H1 (cell line): ENCODE results near the gene OR4D11. TPM values are rescaled to one million over a fixed set of nuclear protein-coding genes. Genes with fewer than 3 reads are reported as not detected.

Experiments used
- CTCF ChIA-PET: fragments of 300-600 bp; sonication (Branson Sonifier 250); formaldehyde crosslinking; loops from one replicate; lab custom pipeline; 2021; ENCODE audit not compliant: partially characterized antibody; lab: Charles Lee
- POLR2A ChIA-PET: fragments of 300-600 bp; sonication (Branson Sonifier 250); formaldehyde crosslinking; loops from one replicate; lab custom pipeline; 2021; ENCODE audit warnings: inconsistent platforms; ENCODE audit not compliant: partially characterized antibody; lab: Charles Lee
- DNase-seq, 2 experiments: peaks; one replicate each; pipeline versions ENCODE4 v3.0.0 to v3.0.0-alpha.2; 2010 to 2022; ENCODE audit warnings: low spot score in 2 of 2, low read depth in 1 of 2, mixed read lengths in 1 of 2
- FAIRE-seq: peaks from 2 replicates; lab custom pipeline; 2011; peaks lifted over from hg19 to GRCh38; lab: Jason Lieb, UNC
- H2AFZ ChIP-seq: 2 replicates; pipeline ENCODE4 v1.8.1; 2012; ENCODE audit warnings: low read length, inconsistent platforms
- H2AK5ac ChIP-seq: 2 replicates; pipeline ENCODE4 v1.6.1; 2013; ENCODE audit warnings: low read depth, low read length
- H2BK120ac ChIP-seq: replicated peaks from 2 replicates; pipeline ENCODE3; 2013; ENCODE audit warnings: low read depth, low read length, inconsistent platforms
- H2BK12ac ChIP-seq: 2 replicates; pipeline ENCODE4 v1.6.1; 2013; ENCODE audit warnings: low read depth, low read length
- H2BK15ac ChIP-seq: 2 replicates; pipeline ENCODE4 v1.6.1; 2013; ENCODE audit warnings: low read length
- H2BK20ac ChIP-seq: 2 replicates; pipeline ENCODE4 v1.6.1; 2013; ENCODE audit warnings: low read length
- H2BK5ac ChIP-seq: 2 replicates; pipeline ENCODE4 v1.6.1; 2013; ENCODE audit warnings: low read depth, low read length
- H3K14ac ChIP-seq: 2 replicates; pipeline ENCODE4 v1.6.1; 2013; ENCODE audit warnings: inconsistent platforms; ENCODE audit not compliant: insufficient read length
- H3K18ac ChIP-seq: 2 replicates; pipeline ENCODE4 v1.6.1; 2013; ENCODE audit warnings: low read length; ENCODE audit errors: extremely low read depth
- H3K23ac ChIP-seq: 2 replicates; pipeline ENCODE4 v1.6.1; 2013; ENCODE audit warnings: inconsistent platforms; ENCODE audit not compliant: insufficient read length
- H3K23me2 ChIP-seq: 2 replicates; pipeline ENCODE4 v1.6.1; 2013; ENCODE audit warnings: low read depth, low read length
- H3K27ac ChIP-seq: 2 replicates; pipeline ENCODE4 v1.6.1; 2011; ENCODE audit warnings: low read depth, low read length, inconsistent platforms
- H3K27me3 ChIP-seq, 4 experiments: replicated peaks in 1 of 4; 1 replicate in 1 of 4; 2 replicates in 3 of 4; pipeline versions ENCODE4 v1.6.1 to v1.8.1; 2011 to 2013; ENCODE audit warnings: low read length in 3 of 4, mild to moderate bottlenecking in 3 of 4, inconsistent platforms in 2 of 4, mixed read lengths in 2 of 4, moderate library complexity in 1 of 4; ENCODE audit not compliant: control insufficient read depth in 3 of 4, insufficient read depth in 3 of 4; ENCODE audit errors: extremely low read depth in 1 of 4
- H3K36me3 ChIP-seq, 4 experiments: 2 replicates each; pipeline versions ENCODE4 v1.6.1 to v1.8.1; 2011 to 2013; ENCODE audit warnings: mild to moderate bottlenecking in 4 of 4, low read length in 3 of 4, moderate library complexity in 2 of 4, control low read depth in 1 of 4, inconsistent platforms in 1 of 4; ENCODE audit not compliant: insufficient read depth in 4 of 4, control insufficient read depth in 2 of 4
- H3K4ac ChIP-seq: replicated peaks from 2 replicates; pipeline ENCODE3; 2013; ENCODE audit warnings: low read length, low read depth, mixed read lengths, inconsistent platforms; ENCODE audit not compliant: insufficient read length
- H3K4me1 ChIP-seq, 4 experiments: replicated peaks in 1 of 4; 1 replicate in 1 of 4; 2 replicates in 3 of 4; pipeline versions ENCODE4 v1.6.1 to v1.8.1; 2011 to 2013; ENCODE audit warnings: low read length in 3 of 4, inconsistent platforms in 2 of 4, mixed read lengths in 1 of 4; ENCODE audit not compliant: insufficient read depth in 4 of 4, control insufficient read depth in 3 of 4
- H3K4me2 ChIP-seq, 2 experiments: 2 replicates each; pipeline versions ENCODE4 v1.6.1 to v1.8.1; 2011 to 2013; ENCODE audit warnings: low read depth in 2 of 2, low read length in 2 of 2, control low read depth in 1 of 2, inconsistent platforms in 1 of 2, mild to moderate bottlenecking in 1 of 2; ENCODE audit not compliant: insufficient read depth in 1 of 2
- H3K4me3 ChIP-seq, 4 experiments: fragments of 200-600, 300-600 bp in 1 of 4; sonication (generic), shearing (Covaris generic), sonication (Bioruptor Twin) in 1 of 4; 2 replicates each; pipeline versions ENCODE4 v1.5.1 to v1.8.1; 2011 to 2016; ENCODE audit warnings: low read length in 4 of 4, low read depth in 3 of 4, control low read depth in 2 of 4, inconsistent platforms in 2 of 4, mild to moderate bottlenecking in 2 of 4, mixed read lengths in 1 of 4, moderate library complexity in 1 of 4; ENCODE audit not compliant: insufficient read depth in 2 of 4; ENCODE audit errors: extremely low read depth in 1 of 4
- H3K56ac ChIP-seq: replicated peaks from 2 replicates; pipeline ENCODE3; 2013; ENCODE audit warnings: low read depth, mild to moderate bottlenecking, mixed read lengths, low read length, inconsistent platforms; ENCODE audit not compliant: insufficient read length
- H3K79me1 ChIP-seq: 2 replicates; pipeline ENCODE4 v1.6.1; 2013; ENCODE audit warnings: low read depth, low read length, control low read depth
- H3K79me2 ChIP-seq, 2 experiments: 2 replicates each; pipeline versions ENCODE4 v1.6.1 to v1.8.1; 2012 to 2013; ENCODE audit warnings: low read length in 2 of 2, mild to moderate bottlenecking in 2 of 2, inconsistent platforms in 1 of 2; ENCODE audit not compliant: insufficient read depth in 2 of 2, control insufficient read depth in 1 of 2
- H3K9ac ChIP-seq, 4 experiments: replicated peaks in 1 of 4; 1 replicate in 1 of 4; 2 replicates in 3 of 4; pipeline versions ENCODE4 v1.6.1 to v1.8.1; 2011 to 2013; ENCODE audit warnings: low read depth in 3 of 4, low read length in 3 of 4, control low read depth in 2 of 4, mild to moderate bottlenecking in 2 of 4, moderate library complexity in 2 of 4, inconsistent platforms in 1 of 4; ENCODE audit errors: extremely low read depth in 1 of 4
- H3K9me3 ChIP-seq, 2 experiments: 2 replicates each; pipeline versions ENCODE4 v1.6.1 to v1.8.1; 2012 to 2013; ENCODE audit warnings: mild to moderate bottlenecking in 2 of 2, moderate library complexity in 2 of 2, control low read depth in 1 of 2, inconsistent platforms in 1 of 2, low read depth in 1 of 2, low read length in 1 of 2, mixed read lengths in 1 of 2; ENCODE audit not compliant: insufficient read depth in 2 of 2
- H4K20me1 ChIP-seq, 2 experiments: replicated peaks in 1 of 2; 2 replicates each; pipeline versions ENCODE3 to v1.8.1; 2011 to 2013; ENCODE audit warnings: inconsistent platforms in 2 of 2, low read length in 2 of 2, mild to moderate bottlenecking in 1 of 2; ENCODE audit not compliant: insufficient read depth in 2 of 2, control insufficient read depth in 1 of 2
- H4K5ac ChIP-seq: 2 replicates; pipeline ENCODE4 v1.6.1; 2013; ENCODE audit warnings: low read length, low read depth, mixed read lengths, inconsistent platforms; ENCODE audit not compliant: insufficient read length
- H4K8ac ChIP-seq: 2 replicates; pipeline ENCODE4 v1.8.0; 2013; ENCODE audit warnings: mild to moderate bottlenecking, moderate library complexity, low read length, inconsistent platforms; ENCODE audit not compliant: insufficient read depth; ENCODE audit errors: extremely low read depth
- H4K91ac ChIP-seq: replicated peaks from 2 replicates; pipeline ENCODE3; 2013; ENCODE audit warnings: low read length, mixed read lengths, inconsistent platforms; ENCODE audit not compliant: insufficient read length
- BRCA1 ChIP-seq: IDR thresholded peaks from 2 replicates; pipeline ENCODE4 v1.6.1; 2012; ENCODE audit warnings: low read depth, low read length, improper control_type of control experiment
- CREB1 ChIP-seq: IDR thresholded peaks from 2 replicates; pipeline ENCODE4 v1.6.1; 2012; ENCODE audit warnings: inconsistent platforms
- EGR1 ChIP-seq: IDR thresholded peaks from 2 replicates; pipeline ENCODE4 v1.6.1; 2011; ENCODE audit warnings: low read depth, low read length, borderline replicate concordance
- EP300 ChIP-seq, 2 experiments: IDR thresholded peaks; 1 replicate in 1 of 2; 2 replicates in 1 of 2; pipeline ENCODE4 v1.6.1; 2011 to 2012; ENCODE audit warnings: low read depth in 2 of 2, low read length in 2 of 2, mild to moderate bottlenecking in 2 of 2, borderline replicate concordance in 1 of 2, inconsistent platforms in 1 of 2, moderate library complexity in 1 of 2
- GABPA ChIP-seq: IDR thresholded peaks from 2 replicates; pipeline ENCODE4 v1.6.1; 2011; ENCODE audit warnings: mild to moderate bottlenecking, low read length, moderate library complexity, borderline replicate concordance; ENCODE audit not compliant: insufficient read depth
- GTF2F1 ChIP-seq: IDR thresholded peaks from 2 replicates; pipeline ENCODE4 v1.6.1; 2012; ENCODE audit warnings: low read depth, low read length, improper control_type of control experiment, borderline replicate concordance
- HDAC2 ChIP-seq, 2 experiments: fragments of 300-600 bp in 1 of 2; sonication (generic) in 1 of 2; IDR thresholded peaks; 2 replicates each; pipeline ENCODE4 v1.6.1; 2011 to 2012; ENCODE audit warnings: low read depth in 2 of 2, low read length in 2 of 2, mild to moderate bottlenecking in 2 of 2, moderate library complexity in 2 of 2, borderline replicate concordance in 1 of 2, inconsistent platforms in 1 of 2
- JUN ChIP-seq: IDR thresholded peaks from 2 replicates; pipeline ENCODE4 v1.6.1; 2011; ENCODE audit warnings: low read depth, mild to moderate bottlenecking, improper control_type of control experiment, low read length
- RAD21 ChIP-seq, 2 experiments: IDR thresholded peaks in 1 of 2; conservative IDR thresholded peaks in 1 of 2; 2 replicates each; pipeline ENCODE4 v1.6.1; 2011; ENCODE audit warnings: low read depth in 2 of 2, low read length in 2 of 2, improper control_type of control experiment in 1 of 2, inconsistent platforms in 1 of 2, mild to moderate bottlenecking in 1 of 2, moderate library complexity in 1 of 2
- TBP ChIP-seq: IDR thresholded peaks from 2 replicates; pipeline ENCODE4 v1.6.1; 2011; ENCODE audit warnings: low read depth, low read length, improper control_type of control experiment
- TCF12 ChIP-seq: IDR thresholded peaks from 2 replicates; pipeline ENCODE4 v1.6.1; 2011; ENCODE audit warnings: low read depth, mild to moderate bottlenecking, low read length
- WGBS, 2 experiments: shearing (Covaris generic) in 1 of 2; methylation state at CpG; one replicate each; pipeline versions ENCODE4 v1.1.6 to v1.1.7; 2013 to 2015; ENCODE audit warnings: low lambda C conversion rate in 2 of 2, mixed read lengths in 2 of 2, inconsistent platforms in 1 of 2, low coverage in 1 of 2, missing lambda C conversion rate in 1 of 2; ENCODE audit not compliant: insufficient replicate concordance in 2 of 2, insufficient coverage in 1 of 2, insufficient read length in 1 of 2; ENCODE audit errors: extremely low coverage in 1 of 2, missing lambda C conversion rate in 1 of 2; 5-methylcytosine and 5-hydroxymethylcytosine counted together
- polyA plus RNA-seq, 7 experiments: library from polyadenylated mRNA; depleted of rRNA in 3 of 7; stranded (reverse) in 5 of 7; unstranded in 2 of 7; fragments of >200 nt in 5 of 7; fragments of 200-250 nt in 2 of 7; gene quantifications; 1 replicate in 5 of 7; 2 replicates in 1 of 7; 4 replicates in 1 of 7; pipeline versions ENCODE4 v1.2.1 to v1.2.3, GENCODE V29; 2011 to 2013; ENCODE audit warnings: missing spikeins in 2 of 7, mixed read lengths in 2 of 7
- total RNA-seq: library from RNA; stranded (reverse); fragmentation: NEBNext Ultra II Directional; extraction: Animal tissue kit (Norgen Biotek cat#: 25700); gene quantifications from 2 replicates; pipeline ENCODE4 v1.2.1, GENCODE V29; 2021

The OR4D11 gene
- total and polyA plus RNA-seq, 2 of the 8 experiments (the other 6 are each of a cell fraction or from before 2014, with no cell fraction given): not detected

DNA sequence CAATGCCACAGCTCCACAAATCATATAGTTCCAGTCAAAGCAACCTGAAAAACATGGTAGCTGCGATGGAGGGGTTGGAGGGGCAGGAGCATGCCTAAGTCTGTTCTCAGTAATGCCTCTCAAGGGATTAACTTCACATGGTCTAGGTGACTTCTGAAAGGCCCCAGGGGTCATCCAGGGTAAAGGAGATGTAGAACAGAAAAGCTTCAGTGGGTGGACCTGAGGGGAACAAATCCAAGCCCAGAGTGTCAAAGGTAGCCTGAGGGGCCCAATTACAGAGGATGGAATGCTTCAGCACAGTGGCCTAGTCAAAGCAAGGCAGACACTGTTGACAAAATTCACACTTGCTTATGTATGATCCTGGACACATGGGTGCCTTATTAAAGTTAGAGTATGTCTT is 31.3 kb downstream of the OR4D11 start:
- H2BK12ac ChIP-seq: no peak overlapping the region
- no peaks in the 10 kb centered on the region; a peak in 1 of 7 replicates for H3K4me1 ChIP-seq
- ChIA-PET POLR2A (no interaction called here), CTCF (interaction anchor here (1.0 to 1.1 kb wide), 2 partner anchors 15 to 153 kb away, joined by 4 read pairs; no protein-coding TSS in a partner anchor)
- 95% methylated on average over 1 of the region's 1 CpG; no CpG with 5 or more reads in 1 of the 2 experiments for WGBS, 2 experiments
- H4K5ac ChIP-seq: no peak overlapping the region
- FAIRE-seq: no peak
- no peak overlapping the region for H3K56ac ChIP-seq
- H3K18ac ChIP-seq: no peak overlapping the region
- no peak overlapping the region for H2BK20ac ChIP-seq
- no peak overlapping the region for H2BK5ac ChIP-seq
- no peaks in the 10 kb centered on the region for H3K79me2 ChIP-seq
- H3K4me3 ChIP-seq: no peak overlapping the region
- no peaks in the 10 kb centered on the region for H3K27me3 ChIP-seq
- H3K14ac ChIP-seq: no peak overlapping the region
- DNase-seq: no peak
- no peaks in the 10 kb centered on the region for H3K23me2 ChIP-seq
- no peak overlapping the region for H4K8ac ChIP-seq
- no peak overlapping the region for H3K27ac ChIP-seq
- H3K36me3 ChIP-seq: no peaks in the 10 kb centered on the region
- no peaks in the 10 kb centered on the region for H3K9me3 ChIP-seq
- no peak overlapping the region for H4K91ac ChIP-seq
- no peaks in the 10 kb centered on the region for H4K20me1 ChIP-seq
- H2BK15ac ChIP-seq: no peak overlapping the region
- no peak overlapping the region for H2BK120ac ChIP-seq
- no peaks in the 10 kb centered on the region for H3K79me1 ChIP-seq
- H2AFZ ChIP-seq: no peak overlapping the region
- H3K4ac ChIP-seq: no peak overlapping the region
- no peak overlapping the region for H3K4me2 ChIP-seq
- TF ChIP-seq RAD21 (IDR thresholded peaks at IDR 0.05 in 1 of 2, conservative IDR thresholded peaks at IDR 0.05 in 1 of 2; ENCODE audit: low read depth in 2 of 2, low read length in 2 of 2) (no peak), BRCA1 (no peak), GABPA (no peak), HDAC2 (IDR thresholded peaks at IDR 0.05; ENCODE audit: borderline replicate concordance in 1 of 2, low read depth in 2 of 2, low read length in 2 of 2) (no peak), GTF2F1 (no peak), CREB1 (no peak), EGR1 (no peak), TBP (no peak), JUN (no peak), EP300 (IDR thresholded peaks at IDR 0.05; ENCODE audit: borderline replicate concordance in 1 of 2, low read depth in 2 of 2, low read length in 2 of 2) (no peak), TCF12 (no peak)
- H3K23ac ChIP-seq: no peak overlapping the region
- H3K9ac ChIP-seq: no peak overlapping the region
- no peak overlapping the region for H2AK5ac ChIP-seq
